Neural progenitor cell (in vitro differentiated cells): Measurements from ENCODE around the gene LRRC46. TPM values are rescaled to one million over a fixed set of nuclear protein-coding genes. Genes with fewer than 3 reads are reported as not detected.

Source experiments
- DNase-seq: peaks from one replicate; pipeline ENCODE4 v3.0.0-alpha.2; 2016; ENCODE audit warnings: low spot score
- H2AFZ ChIP-seq: fragments of 200-600 bp; sonication (generic); replicated peaks from 2 replicates; pipeline ENCODE4 v1.6.1; 2016; ENCODE audit warnings: antibody characterized with exemption
- H3F3A ChIP-seq: fragments of 200-600 bp; sonication (generic); 2 replicates; pipeline ENCODE4 v1.6.1; 2016; ENCODE audit warnings: antibody characterized with exemption, low read depth
- H3K27ac ChIP-seq: fragments of 200-600 bp; sonication (generic); 2 replicates; pipeline ENCODE4 v1.5.1; 2016; ENCODE audit warnings: mild to moderate bottlenecking
- H3K27me3 ChIP-seq: fragments of 200-600 bp; sonication (generic); 2 replicates; pipeline ENCODE4 v1.6.1; 2016; ENCODE audit warnings: mild to moderate bottlenecking, moderate library complexity
- H3K36me3 ChIP-seq: fragments of 200-600 bp; sonication (generic); 2 replicates; pipeline ENCODE4 v1.5.1; 2016
- H3K4me1 ChIP-seq: fragments of 200-600 bp; sonication (generic); 2 replicates; pipeline ENCODE4 v1.6.1; 2016; ENCODE audit warnings: mixed run types
- H3K4me2 ChIP-seq: fragments of 200-600 bp; sonication (generic); 2 replicates; pipeline ENCODE4 v1.6.1; 2016
- H3K4me3 ChIP-seq: fragments of 200-600 bp; sonication (generic); 2 replicates; pipeline ENCODE4 v1.5.1; 2016
- H3K79me2 ChIP-seq: fragments of 200-600 bp; sonication (generic); 2 replicates; pipeline ENCODE4 v1.6.1; 2016; ENCODE audit warnings: low read depth
- H3K9ac ChIP-seq: fragments of 200-600 bp; sonication (generic); 2 replicates; pipeline ENCODE4 v1.6.1; 2016
- H3K9me3 ChIP-seq: fragments of 200-600 bp; sonication (generic); 2 replicates; pipeline ENCODE4 v1.5.1; 2016; ENCODE audit warnings: low read depth
- H4K20me1 ChIP-seq: fragments of 200-600 bp; sonication (generic); 2 replicates; pipeline ENCODE4 v1.6.1; 2016; ENCODE audit warnings: low read depth
- H3K27ac Mint-ChIP-seq: 3 replicates; pipeline ENCODE4 v1.8.0; 2021; ENCODE audit warnings: mixed read lengths
- H3K27me3 Mint-ChIP-seq: 2 replicates; pipeline ENCODE4 v1.8.0; 2022; ENCODE audit warnings: low read depth, mild to moderate bottlenecking, inconsistent platforms, moderate library complexity, mixed read lengths; ENCODE audit not compliant: insufficient read depth
- H3K36me3 Mint-ChIP-seq: 3 replicates; pipeline ENCODE4 v1.8.0; 2021; ENCODE audit warnings: mixed read lengths
- H3K4me1 Mint-ChIP-seq: 3 replicates; pipeline ENCODE4 v1.8.0; 2021; ENCODE audit warnings: mixed read lengths
- H3K4me3 Mint-ChIP-seq: 3 replicates; pipeline ENCODE4 v1.8.0; 2021; ENCODE audit warnings: mild to moderate bottlenecking, moderate library complexity, mixed read lengths
- H3K9me3 Mint-ChIP-seq: 3 replicates; pipeline ENCODE4 v1.8.0; 2020; ENCODE audit warnings: mixed read lengths
- EZH2 ChIP-seq: fragments of 200-600 bp; sonication (generic); IDR thresholded peaks from 2 replicates; pipeline ENCODE4 v1.6.1; 2017; ENCODE audit warnings: antibody characterized with exemption, mild to moderate bottlenecking, moderate library complexity
- EZH2phosphoT487 ChIP-seq: fragments of 200-600 bp; sonication (generic); IDR thresholded peaks from 2 replicates; pipeline ENCODE4 v1.6.1; 2017; ENCODE audit warnings: antibody characterized with exemption
- total RNA-seq: library from RNA; depleted of rRNA; stranded (reverse); fragments of >200 nt; gene quantifications from 2 replicates; pipeline ENCODE4 v1.2.3, GENCODE V29; 2015; ENCODE audit warnings: low replicate concordance
- TF ChIP-seq, protein P1 (sequence below): fragments of 200-600 bp; sonication (generic); IDR thresholded peaks from 2 replicates; pipeline ENCODE4 v1.5.1; 2017; ENCODE audit warnings: antibody characterized with exemption, mild to moderate bottlenecking

LRRC46 gene
- total RNA-seq, 1 donor from 2014 or later = 0.06 TPM

DNA sequence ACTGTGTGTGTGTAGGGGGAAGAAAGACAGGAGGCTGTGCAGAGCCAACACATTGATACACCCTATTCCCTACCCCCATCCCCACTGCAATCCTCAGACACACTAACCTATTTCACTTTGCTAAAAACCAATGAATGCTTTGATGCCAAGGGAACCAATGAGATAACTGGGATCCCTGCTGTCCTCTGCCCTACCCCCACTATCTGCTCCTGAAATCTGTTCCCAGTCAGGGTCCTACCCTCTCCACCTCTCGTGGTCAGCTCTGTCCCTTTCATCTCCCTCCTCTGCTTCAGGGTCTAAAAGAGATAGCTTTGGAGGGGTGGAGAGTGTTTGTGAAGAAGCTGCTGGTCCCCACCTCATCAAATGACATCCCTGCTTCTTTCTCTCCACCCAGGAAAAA, 38.6 kb downstream of the LRRC46 start:
- H3K36me3 Mint-ChIP-seq = no peaks in the 10 kb centered on the region

DNA sequence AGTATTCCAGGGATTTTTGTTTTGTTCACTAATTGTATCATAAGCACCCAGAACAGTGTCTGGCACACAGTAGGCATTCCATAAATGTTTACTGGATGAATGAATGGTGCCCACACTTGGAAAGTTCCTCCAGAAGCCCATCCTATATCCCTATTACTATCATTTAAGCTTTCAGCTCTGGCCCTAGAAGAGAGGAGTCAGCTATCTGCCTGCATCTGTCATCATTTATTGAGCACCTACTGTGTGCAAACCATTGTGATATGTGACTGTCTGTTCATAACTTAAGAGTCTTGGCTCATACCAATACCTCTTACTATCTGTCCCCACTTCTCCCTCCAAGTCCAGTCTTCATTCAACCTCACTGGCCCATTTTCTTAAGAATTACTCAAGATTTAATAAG, 39.6 kb downstream of the LRRC46 start:
- Histone ChIP-seq H2AFZ (no peak overlapping the region), H3K4me2 (no peak overlapping the region), H3F3A (peaks cover 19% of the 10 kb centered on the region), H3K27me3 (peaks cover 50% of the 10 kb centered on the region), H3K9me3 (no peaks in the 10 kb centered on the region), H4K20me1 (no peaks in the 10 kb centered on the region), H3K27ac (no peak overlapping the region), H3K4me3 (no peak overlapping the region), H3K4me1 (peaks cover 40% of the 10 kb centered on the region), H3K36me3 (no peaks in the 10 kb centered on the region), H3K79me2 (no peaks in the 10 kb centered on the region), H3K9ac (no peak overlapping the region)
- DNase-seq = no peak
- H3K27me3 Mint-ChIP-seq = peaks cover 42% of the 10 kb centered on the region
- TF ChIP-seq, protein P1, sequence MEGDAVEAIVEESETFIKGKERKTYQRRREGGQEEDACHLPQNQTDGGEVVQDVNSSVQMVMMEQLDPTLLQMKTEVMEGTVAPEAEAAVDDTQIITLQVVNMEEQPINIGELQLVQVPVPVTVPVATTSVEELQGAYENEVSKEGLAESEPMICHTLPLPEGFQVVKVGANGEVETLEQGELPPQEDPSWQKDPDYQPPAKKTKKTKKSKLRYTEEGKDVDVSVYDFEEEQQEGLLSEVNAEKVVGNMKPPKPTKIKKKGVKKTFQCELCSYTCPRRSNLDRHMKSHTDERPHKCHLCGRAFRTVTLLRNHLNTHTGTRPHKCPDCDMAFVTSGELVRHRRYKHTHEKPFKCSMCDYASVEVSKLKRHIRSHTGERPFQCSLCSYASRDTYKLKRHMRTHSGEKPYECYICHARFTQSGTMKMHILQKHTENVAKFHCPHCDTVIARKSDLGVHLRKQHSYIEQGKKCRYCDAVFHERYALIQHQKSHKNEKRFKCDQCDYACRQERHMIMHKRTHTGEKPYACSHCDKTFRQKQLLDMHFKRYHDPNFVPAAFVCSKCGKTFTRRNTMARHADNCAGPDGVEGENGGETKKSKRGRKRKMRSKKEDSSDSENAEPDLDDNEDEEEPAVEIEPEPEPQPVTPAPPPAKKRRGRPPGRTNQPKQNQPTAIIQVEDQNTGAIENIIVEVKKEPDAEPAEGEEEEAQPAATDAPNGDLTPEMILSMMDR = no peak
- TF ChIP-seq EZH2 (no peak), EZH2phosphoT487 (no peak)
- no peaks in the 10 kb centered on the region for H3K9me3 Mint-ChIP-seq
- H3K36me3 Mint-ChIP-seq = no peaks in the 10 kb centered on the region
- peak overlapping the region; percentile 11 for H3K4me3 Mint-ChIP-seq
- H3K27ac Mint-ChIP-seq = no peak overlapping the region
- H3K4me1 Mint-ChIP-seq = peaks cover 23% of the 10 kb centered on the region

More for the DNA sequence above, 38.6 kb downstream of the LRRC46 start:
- no peak overlapping the region for H3K4me3 ChIP-seq
- peaks cover 38% of the 10 kb centered on the region for H3K27me3 Mint-ChIP-seq
- peaks cover 36% of the 10 kb centered on the region for H3K4me1 ChIP-seq
- no peak overlapping the region for H3K27ac ChIP-seq
- no peak overlapping the region for H3K9ac ChIP-seq
- peak overlapping the region; percentile 57 for H3K4me2 ChIP-seq
- no peak overlapping the region for H3K27ac Mint-ChIP-seq
- H3F3A ChIP-seq = peaks cover 19% of the 10 kb centered on the region
- H3K9me3 Mint-ChIP-seq = no peaks in the 10 kb centered on the region
- H3K4me3 Mint-ChIP-seq = peak overlapping the region; percentile 53
- no peaks in the 10 kb centered on the region for H3K9me3 ChIP-seq
- peaks cover 23% of the 10 kb centered on the region for H3K4me1 Mint-ChIP-seq
- TF ChIP-seq, protein P1 = no peak
- TF ChIP-seq EZH2 = no peak
- H3K36me3 ChIP-seq = no peaks in the 10 kb centered on the region
- peaks cover 55% of the 10 kb centered on the region for H3K27me3 ChIP-seq
- DNase-seq = no peak
- H4K20me1 ChIP-seq = no peaks in the 10 kb centered on the region
- no peak overlapping the region for H2AFZ ChIP-seq
- H3K79me2 ChIP-seq = no peaks in the 10 kb centered on the region

DNA sequence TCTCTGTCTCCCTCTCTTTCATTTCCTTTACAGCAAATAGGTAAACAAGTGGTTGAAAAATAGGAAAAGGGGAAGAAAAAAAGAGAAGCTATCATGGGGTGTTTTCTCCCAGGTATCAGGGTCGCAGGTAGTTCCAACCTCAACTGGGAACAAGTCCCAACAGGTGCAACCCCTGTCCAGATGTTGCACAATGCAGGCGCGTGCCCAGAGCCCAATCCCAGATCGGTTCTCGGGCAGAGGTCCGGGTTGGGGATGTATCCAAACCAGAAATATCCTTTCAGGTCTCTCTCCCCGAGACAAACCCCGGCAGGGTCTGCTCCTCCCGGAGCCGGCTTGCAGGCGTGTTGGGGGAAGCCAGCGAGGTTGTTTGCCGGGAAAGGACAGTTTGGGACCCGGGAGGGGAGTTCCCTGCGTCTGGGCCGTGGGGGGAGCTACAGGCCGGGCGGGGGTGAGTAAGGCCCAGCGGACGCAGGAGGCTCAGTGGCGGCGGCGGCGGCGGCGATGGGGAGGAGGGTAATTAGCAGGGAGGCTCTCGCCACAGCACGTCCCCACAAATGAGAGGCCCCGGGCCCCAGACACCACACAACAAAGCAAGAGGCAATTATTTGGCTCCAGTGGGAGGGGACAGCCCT, 40.7 kb downstream of the LRRC46 start:
- H3K4me1 Mint-ChIP-seq = peaks cover 23% of the 10 kb centered on the region
- H3K9ac ChIP-seq = no peak overlapping the region

More for the DNA sequence above, 40.7 kb downstream of the LRRC46 start:
- Histone ChIP-seq H4K20me1 (no peaks in the 10 kb centered on the region), H3K27ac (no peak overlapping the region), H3K27me3 (peaks cover 50% of the 10 kb centered on the region), H3K36me3 (no peaks in the 10 kb centered on the region), H3K79me2 (no peaks in the 10 kb centered on the region), H3F3A (peaks cover 19% of the 10 kb centered on the region), H3K9me3 (no peaks in the 10 kb centered on the region), H3K4me3 (peak overlapping the region; percentile 28), H2AFZ (peak overlapping the region; percentile 85), H3K4me2 (peak overlapping the region; percentile 80), H3K4me1 (peaks cover 40% of the 10 kb centered on the region)
- Mint-ChIP-seq H3K4me3 (no peak overlapping the region), H3K9me3 (no peaks in the 10 kb centered on the region), H3K27ac (peak overlapping the region; percentile 7), H3K36me3 (no peaks in the 10 kb centered on the region), H3K27me3 (peaks cover 37% of the 10 kb centered on the region)
- DNase-seq = peak; percentile 72
- TF ChIP-seq EZH2phosphoT487 = no peak
- TF ChIP-seq EZH2 = no peak
- TF ChIP-seq, protein P1 = no peak
